Suprapubic skin (tissue), 4 donors: ENCODE measurements around the gene CRK. TPM values are rescaled to one million over a fixed set of nuclear protein-coding genes. Genes with fewer than 3 reads are reported as not detected.
"Not testable (repeated sequence)": the region's sequence is repeated elsewhere in the genome, so short reads cannot be mapped to it uniquely, and the experiment has no call there.

Source experiments
- DNase-seq, 2 donors: peaks; one replicate each; pipeline ENCODE4 v3.0.0-alpha.2; 2019; ENCODE audit warnings: low spot score in 2 of 2
- H3K27ac ChIP-seq: fragments of 200-600 bp; sonication (generic); one replicate; pipeline ENCODE4 v1.5.1; 2019
- H3K27me3 ChIP-seq: fragments of 200-600 bp; sonication (generic); one replicate; pipeline ENCODE4 v1.5.1; 2019
- H3K36me3 ChIP-seq: fragments of 200-600 bp; sonication (generic); one replicate; pipeline ENCODE4 v1.5.1; 2019
- H3K4me1 ChIP-seq: fragments of 200-600 bp; sonication (generic); one replicate; pipeline ENCODE4 v1.5.1; 2019
- H3K4me3 ChIP-seq: fragments of 200-600 bp; sonication (generic); one replicate; pipeline ENCODE4 v1.5.1; 2019; ENCODE audit warnings: mild to moderate bottlenecking
- H3K9me3 ChIP-seq: fragments of 200-600 bp; sonication (generic); one replicate; pipeline ENCODE4 v1.5.1; 2019
- EP300 ChIP-seq: sonication (generic); formaldehyde crosslinking; IDR thresholded peaks from one replicate; pipeline ENCODE4 v1.6.1; 2017; ENCODE audit warnings: antibody characterized with exemption
- POLR2A ChIP-seq, 2 donors: fragments of 450-650 bp; IDR thresholded peaks; one replicate each; pipeline ENCODE4 v1.6.1; 2017; ENCODE audit warnings: antibody characterized with exemption in 2 of 2, mild to moderate bottlenecking in 2 of 2, moderate library complexity in 2 of 2
- POLR2AphosphoS5 ChIP-seq, 3 donors: sonication (generic); formaldehyde crosslinking; IDR thresholded peaks; one replicate each; pipeline ENCODE4 v1.6.1; 2017; ENCODE audit warnings: antibody characterized with exemption in 3 of 3
- WGBS: methylation state at CpG from one replicate; pipeline ENCODE4 v1.1.5; 2018; 5-methylcytosine and 5-hydroxymethylcytosine counted together
- total RNA-seq, 4 donors: library from RNA; depleted of rRNA; stranded (reverse); fragments of >200 nt; gene quantifications; one replicate each; pipeline ENCODE4 v1.1.0, GENCODE V29; 2016
- TF ChIP-seq, protein P1 (sequence below), 2 donors: fragments of 200-600 bp in 1 of 2; fragments of 450-650 bp in 1 of 2; sonication (generic) in 1 of 2; IDR thresholded peaks; one replicate each; pipeline ENCODE4 v1.5.1; 2016 to 2019; ENCODE audit warnings: antibody characterized with exemption in 2 of 2, mild to moderate bottlenecking in 1 of 2, moderate library complexity in 1 of 2

The CRK gene
- total RNA-seq, 4 donors from 2014 or later, result 38.9 to 53.7 (median 49.0) TPM

DNA sequence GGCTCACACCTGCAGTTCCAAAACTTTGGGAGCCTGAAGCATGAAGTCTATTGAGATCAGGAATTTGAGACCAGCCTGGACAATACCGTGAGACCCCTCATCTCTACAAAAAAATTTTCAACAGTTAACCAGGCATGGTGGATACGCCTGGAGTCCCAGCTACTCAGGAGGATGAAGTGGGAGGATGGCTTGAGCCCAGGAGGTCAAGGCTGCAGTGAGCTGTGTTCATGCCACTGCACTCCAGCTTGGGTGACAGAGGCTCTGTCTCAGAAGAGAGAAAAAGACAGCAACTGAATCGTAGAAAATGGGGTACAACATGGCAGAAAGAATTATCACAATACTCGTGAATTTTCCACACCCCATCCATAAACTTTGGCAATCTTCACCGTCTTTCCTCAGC, 3.2 kb downstream of the CRK start:
- DNase-seq, result no peak
- Histone ChIP-seq H3K27me3 (no peaks in the 10 kb centered on the region), H3K4me1 (peaks cover 49% of the 10 kb centered on the region), H3K27ac (no peak overlapping the region), H3K36me3 (peaks cover 8% of the 10 kb centered on the region), H3K4me3 (no peak overlapping the region), H3K9me3 (no peaks in the 10 kb centered on the region)
- WGBS, result 78% methylated on average over 5 of the region's 5 CpGs
- TF ChIP-seq, protein P1, sequence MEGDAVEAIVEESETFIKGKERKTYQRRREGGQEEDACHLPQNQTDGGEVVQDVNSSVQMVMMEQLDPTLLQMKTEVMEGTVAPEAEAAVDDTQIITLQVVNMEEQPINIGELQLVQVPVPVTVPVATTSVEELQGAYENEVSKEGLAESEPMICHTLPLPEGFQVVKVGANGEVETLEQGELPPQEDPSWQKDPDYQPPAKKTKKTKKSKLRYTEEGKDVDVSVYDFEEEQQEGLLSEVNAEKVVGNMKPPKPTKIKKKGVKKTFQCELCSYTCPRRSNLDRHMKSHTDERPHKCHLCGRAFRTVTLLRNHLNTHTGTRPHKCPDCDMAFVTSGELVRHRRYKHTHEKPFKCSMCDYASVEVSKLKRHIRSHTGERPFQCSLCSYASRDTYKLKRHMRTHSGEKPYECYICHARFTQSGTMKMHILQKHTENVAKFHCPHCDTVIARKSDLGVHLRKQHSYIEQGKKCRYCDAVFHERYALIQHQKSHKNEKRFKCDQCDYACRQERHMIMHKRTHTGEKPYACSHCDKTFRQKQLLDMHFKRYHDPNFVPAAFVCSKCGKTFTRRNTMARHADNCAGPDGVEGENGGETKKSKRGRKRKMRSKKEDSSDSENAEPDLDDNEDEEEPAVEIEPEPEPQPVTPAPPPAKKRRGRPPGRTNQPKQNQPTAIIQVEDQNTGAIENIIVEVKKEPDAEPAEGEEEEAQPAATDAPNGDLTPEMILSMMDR (IDR thresholded peaks at IDR 0.05), result no peak
- TF ChIP-seq POLR2AphosphoS5 (IDR thresholded peaks at IDR 0.05), result no peak
- TF ChIP-seq EP300, result no peak
- TF ChIP-seq POLR2A (IDR thresholded peaks at IDR 0.05), result no peak

DNA sequence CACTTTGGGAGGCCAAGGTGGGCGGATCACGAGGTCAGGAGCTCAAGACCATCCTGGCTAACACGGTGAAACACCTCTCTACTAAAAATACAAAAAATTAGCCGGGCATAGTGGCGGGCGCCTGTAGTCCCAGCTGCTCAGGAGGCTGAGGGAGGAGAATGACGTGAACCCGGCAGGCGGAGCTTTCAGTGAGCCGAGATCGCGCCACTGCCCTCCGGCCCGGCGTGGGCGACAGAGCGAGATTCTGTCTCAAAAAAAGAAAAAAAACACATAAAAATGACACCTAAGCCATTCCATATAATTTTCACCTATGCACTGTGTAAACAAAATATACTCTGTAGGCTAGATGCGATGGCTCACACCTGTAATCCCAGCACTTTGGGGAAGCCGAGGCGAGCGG, 5.8 kb downstream of the CRK start:
- not testable (repeated sequence) for H3K9me3 ChIP-seq, H3K27ac ChIP-seq, DNase-seq, H3K27me3 ChIP-seq, H3K4me3 ChIP-seq, H3K36me3 ChIP-seq
- WGBS, result 95% methylated on average over 21 of the region's 21 CpGs
- H3K4me1 ChIP-seq, result peaks cover 51% of the 10 kb centered on the region

DNA sequence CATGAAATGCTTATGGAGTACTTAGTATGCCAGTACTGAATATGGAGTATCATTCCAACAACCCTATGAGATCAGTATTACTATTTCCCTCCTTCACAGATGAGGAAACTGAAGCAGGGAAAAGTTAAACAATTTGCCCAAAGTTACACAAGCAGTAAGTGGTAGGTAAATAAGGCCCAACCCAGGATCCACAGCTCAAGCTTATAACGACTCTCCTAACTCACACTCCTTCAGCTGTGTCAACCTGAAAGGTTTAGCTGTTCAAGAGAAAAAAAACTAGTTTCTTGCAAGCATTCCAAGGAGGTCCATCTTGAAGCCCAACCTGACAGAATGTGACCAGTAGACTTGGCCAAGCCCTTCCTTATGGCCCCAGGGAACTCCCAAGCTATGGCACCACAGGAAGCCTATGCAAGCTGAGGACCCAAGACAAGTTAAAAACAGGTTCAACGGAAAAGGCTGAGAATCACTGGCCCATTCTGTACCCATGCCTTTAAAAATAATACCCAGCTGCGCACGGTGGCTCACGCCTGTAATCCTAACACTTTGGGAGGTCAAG, 6.5 kb downstream of the CRK start:
- H3K27ac ChIP-seq, result no peak overlapping the region
- 84% methylated on average over 5 of the region's 5 CpGs for WGBS
- H3K4me3 ChIP-seq, result no peak overlapping the region
- no peaks in the 10 kb centered on the region for H3K27me3 ChIP-seq
- H3K4me1 ChIP-seq, result peaks cover 45% of the 10 kb centered on the region
- DNase-seq, result no peak
- peaks cover 8% of the 10 kb centered on the region for H3K36me3 ChIP-seq
- no peak for TF ChIP-seq POLR2AphosphoS5 (IDR thresholded peaks at IDR 0.05)
- TF ChIP-seq, protein P1 (IDR thresholded peaks at IDR 0.05), result no peak
- no peak for TF ChIP-seq POLR2A (IDR thresholded peaks at IDR 0.05)
- no peak for TF ChIP-seq EP300
- H3K9me3 ChIP-seq, result no peaks in the 10 kb centered on the region

DNA sequence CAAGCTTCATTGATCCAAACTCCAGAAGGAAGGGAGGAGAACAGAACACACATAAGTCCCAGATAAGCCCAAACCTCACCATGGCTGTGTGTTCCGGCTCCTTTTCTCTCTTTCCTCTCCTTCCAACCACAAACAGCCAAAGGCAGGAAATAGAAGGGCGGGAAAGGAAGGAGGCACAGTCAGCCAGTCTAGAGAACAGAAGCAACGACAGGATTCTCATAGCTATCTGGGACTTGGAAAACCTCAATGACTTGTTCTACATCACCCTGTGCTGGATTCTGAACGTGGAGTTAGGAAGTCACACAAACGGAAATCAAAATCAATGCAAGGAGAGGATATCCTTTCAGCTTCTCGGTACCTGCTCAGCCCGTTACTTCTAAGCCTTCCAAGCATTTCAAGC, 9.0 kb downstream of the CRK start:
- Histone ChIP-seq H3K4me1 (peaks cover 20% of the 10 kb centered on the region), H3K4me3 (no peak overlapping the region), H3K9me3 (no peaks in the 10 kb centered on the region), H3K27ac (peak overlapping the region; percentile 7), H3K36me3 (no peaks in the 10 kb centered on the region), H3K27me3 (no peaks in the 10 kb centered on the region)
- 46% methylated on average over 7 of the region's 7 CpGs for WGBS
- DNase-seq, result no peak
- TF ChIP-seq, protein P1 (IDR thresholded peaks at IDR 0.05), result no peak
- TF ChIP-seq EP300, result no peak
- TF ChIP-seq POLR2AphosphoS5 (IDR thresholded peaks at IDR 0.05), result no peak
- TF ChIP-seq POLR2A (IDR thresholded peaks at IDR 0.05), result no peak

DNA sequence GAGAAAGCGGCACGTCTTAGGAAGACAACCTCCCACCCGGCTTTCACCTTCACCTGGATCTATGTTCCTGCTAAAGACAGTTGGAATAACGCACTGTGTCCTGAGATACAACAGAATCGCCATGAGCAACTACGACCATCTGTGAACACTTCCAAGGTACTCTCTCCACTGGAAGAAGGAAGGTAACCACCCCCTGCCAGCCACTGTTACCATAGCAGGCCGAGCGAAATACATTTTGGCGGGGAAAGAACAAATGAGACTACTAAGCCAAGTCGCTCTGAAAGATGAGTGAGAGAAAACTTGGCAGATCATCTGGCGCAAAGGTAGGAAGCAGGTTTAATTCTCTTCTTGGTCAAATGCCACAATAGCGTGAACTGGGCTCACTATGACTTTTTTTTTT, 9.8 kb downstream of the CRK start:
- DNase-seq, result no peak
- Histone ChIP-seq H3K36me3 (peaks cover 5% of the 10 kb centered on the region), H3K27ac (no peak overlapping the region), H3K9me3 (no peaks in the 10 kb centered on the region), H3K4me1 (peaks cover 20% of the 10 kb centered on the region), H3K27me3 (no peaks in the 10 kb centered on the region), H3K4me3 (no peak overlapping the region)
- TF ChIP-seq, protein P1 (IDR thresholded peaks at IDR 0.05), result no peak
- no peak for TF ChIP-seq POLR2A (IDR thresholded peaks at IDR 0.05)
- TF ChIP-seq EP300, result no peak
- TF ChIP-seq POLR2AphosphoS5 (IDR thresholded peaks at IDR 0.05), result no peak
- 83% methylated on average over 12 of the region's 12 CpGs for WGBS

DNA sequence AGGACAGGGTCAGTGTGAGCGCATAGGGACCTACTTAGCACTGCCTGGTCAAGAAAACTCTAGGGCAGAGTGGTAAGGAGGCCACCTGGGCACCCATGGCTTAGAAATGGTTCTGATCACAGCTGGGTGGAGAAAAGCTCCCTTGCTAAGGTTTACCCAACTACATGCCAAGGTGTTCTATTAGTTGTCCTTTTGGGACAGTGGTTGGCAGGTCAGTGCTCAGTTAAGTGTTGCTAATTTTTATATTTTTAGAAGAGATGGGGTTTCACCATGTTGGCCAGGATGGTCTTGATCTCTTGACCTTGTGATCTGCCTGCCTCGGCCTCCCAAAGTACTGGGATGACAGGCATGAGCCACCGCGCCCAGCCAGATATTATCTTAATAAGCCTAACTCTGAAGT, 10.3 kb downstream of the CRK start:
- not testable (repeated sequence) for H3K4me3 ChIP-seq, H3K9me3 ChIP-seq, DNase-seq, H3K36me3 ChIP-seq, H3K27ac ChIP-seq, H3K27me3 ChIP-seq
- WGBS, result 79% methylated on average over 4 of the region's 4 CpGs
- H3K4me1 ChIP-seq, result peaks cover 20% of the 10 kb centered on the region

DNA sequence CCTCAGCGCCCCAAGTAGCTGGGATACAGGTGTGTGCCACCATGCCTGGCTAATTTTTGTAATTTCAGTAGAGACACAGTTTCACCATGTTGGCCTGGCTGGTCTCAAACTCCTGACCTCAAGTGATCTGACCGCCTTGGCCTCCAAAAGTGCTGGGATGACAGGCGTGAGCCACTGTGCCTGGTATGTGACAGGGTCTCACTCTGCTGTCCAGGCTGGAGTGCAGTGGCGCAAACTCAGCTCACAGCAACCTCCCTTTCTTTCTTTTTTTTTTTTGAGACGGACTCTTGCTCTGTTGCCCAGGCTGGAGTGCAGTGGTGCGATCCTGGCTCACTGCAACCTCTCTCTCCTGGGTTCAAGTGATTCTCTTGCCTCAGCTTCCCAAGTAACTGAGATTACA, 13.3 kb downstream of the CRK start:
- H3K36me3 ChIP-seq, result peaks cover 10% of the 10 kb centered on the region
- H3K9me3 ChIP-seq, H3K27me3 ChIP-seq, H3K4me3 ChIP-seq, H3K27ac ChIP-seq, DNase-seq: not testable (repeated sequence)
- 97% methylated on average over 6 of the region's 6 CpGs for WGBS
- H3K4me1 ChIP-seq, result peaks cover 13% of the 10 kb centered on the region
